ENCODE data around the gene CGB8. TPM values are rescaled to one million over a fixed set of nuclear protein-coding genes. Genes with fewer than 3 reads are reported as not detected.

Gene CGB8
- total and polyA plus RNA-seq, 2 donors (not counting 1 experiment from before 2014, with no cell fraction given): not detected

DNA sequence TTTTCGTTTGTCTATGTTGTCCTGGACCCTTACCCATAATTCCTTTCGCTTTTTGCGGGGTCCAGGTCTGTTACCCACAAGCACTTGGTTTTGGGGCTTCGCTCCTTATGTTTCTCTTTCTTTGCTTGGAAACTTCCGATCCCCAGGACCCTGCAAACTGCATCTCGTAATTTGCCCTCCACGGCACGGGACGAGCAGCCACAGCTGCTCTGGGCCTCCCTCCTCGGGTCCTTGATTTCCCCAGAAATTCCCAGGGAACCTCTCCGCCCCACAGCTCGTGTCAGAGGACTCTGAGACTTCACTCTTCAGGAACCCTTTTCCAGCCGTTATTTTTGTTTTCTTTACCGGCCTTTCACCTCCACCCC, 36.9 kb upstream of the CGB8 start:
- Histone ChIP-seq H3K4me1 (ENCODE audit: control insufficient read depth, extremely low read depth, insufficient read depth, low read length) (peaks cover 7% of the 10 kb centered on the region), H3K79me2 (ENCODE audit: control insufficient read depth, insufficient read depth, low read length) (peaks cover 50% of the 10 kb centered on the region), H3K4me2 (ENCODE audit: extremely low read depth, insufficient read depth, low read length) (peak overlapping the region; percentile 99), H3K9me3 (ENCODE audit: control insufficient read depth, insufficient read depth, low read depth, low read length) (no peaks in the 10 kb centered on the region), H2AFZ (ENCODE audit: low read length) (no peak overlapping the region), H4K20me1 (ENCODE audit: control insufficient read depth, extremely low read depth, insufficient read depth, low read length) (peaks cover 4% of the 10 kb centered on the region), H3K4me3 (replicated peaks in 1 of 4; ENCODE audit: control extremely low read depth in 1 of 4, insufficient read depth in 1 of 4, low read depth in 3 of 4, low read length in 4 of 4) (peak overlapping the region; percentile 78 to 87 (median 84)), H3K9ac (ENCODE audit: insufficient read depth, low read length) (peak overlapping the region; percentile 87), H3K27me3 (ENCODE audit: control insufficient read depth, insufficient read depth, low read length) (no peaks in the 10 kb centered on the region), H3K27ac (ENCODE audit: insufficient read depth, low read length) (peak overlapping the region; percentile 86), H3K36me3 (ENCODE audit: control insufficient read depth, insufficient read depth, low read length) (peaks cover 9% of the 10 kb centered on the region)
- DNase-seq (ENCODE audit: low read depth in 2 of 2): no peak
- TF ChIP-seq EZH2 (IDR thresholded peaks at IDR 0.05; ENCODE audit: low read length, missing control alignments): no peak
- no peak for TF ChIP-seq CTCF (conservative IDR thresholded peaks at IDR 0.05 in 1 of 2, IDR thresholded peaks at IDR 0.05 in 1 of 2; ENCODE audit: low read depth in 1 of 2, low read length in 2 of 2)

- Histone ChIP-seq H3K4me1 (ENCODE audit: control insufficient read depth, extremely low read depth, insufficient read depth, low read length) (peaks cover 7% of the 10 kb centered on the region), H3K9me3 (ENCODE audit: control insufficient read depth, insufficient read depth, low read depth, low read length) (no peaks in the 10 kb centered on the region), H3K4me3 (replicated peaks in 1 of 4; ENCODE audit: control extremely low read depth in 1 of 4, insufficient read depth in 1 of 4, low read depth in 3 of 4, low read length in 4 of 4) (peak within 1 kb of the TSS; percentile 78 to 87 (median 84)), H3K36me3 (ENCODE audit: control insufficient read depth, insufficient read depth, low read length) (peaks cover 4% of the 10 kb centered on the region), H2AFZ (ENCODE audit: low read length) (peak within 1 kb of the TSS; percentile 97), H3K27me3 (ENCODE audit: control insufficient read depth, insufficient read depth, low read length) (no peaks in the 10 kb centered on the region), H3K79me2 (ENCODE audit: control insufficient read depth, insufficient read depth, low read length) (peaks cover 44% of the 10 kb centered on the region), H3K4me2 (ENCODE audit: extremely low read depth, insufficient read depth, low read length) (peak within 1 kb of the TSS; percentile 99), H3K9ac (ENCODE audit: insufficient read depth, low read length) (peak within 1 kb of the TSS; percentile 87), H3K27ac (ENCODE audit: insufficient read depth, low read length) (peak within 1 kb of the TSS; percentile 86), H4K20me1 (ENCODE audit: control insufficient read depth, extremely low read depth, insufficient read depth, low read length) (peaks cover 4% of the 10 kb centered on the region)
- DNase-seq (ENCODE audit: low read depth in 2 of 2): peak; percentile 99
- no peak for TF ChIP-seq CTCF (conservative IDR thresholded peaks at IDR 0.05 in 1 of 2, IDR thresholded peaks at IDR 0.05 in 1 of 2; ENCODE audit: low read depth in 1 of 2, low read length in 2 of 2)
- no peak for TF ChIP-seq EZH2 (IDR thresholded peaks at IDR 0.05; ENCODE audit: low read length, missing control alignments)
Observed at GRCh38 chr19:49085020-49085867, 36.3 kb upstream of the CGB8 start, which contains the start of gene SNRNP70. Gene SNRNP70 (plus strand): TSS chr19:49085451. CDS start chr19:49086415, 964 bp downstream.

GRCh38 chr19:49084206-49085019, 35.5 kb upstream of the CGB8 start:
- H3K27ac ChIP-seq (ENCODE audit: insufficient read depth, low read length): peak overlapping the region; percentile 86
- H3K4me1 ChIP-seq (ENCODE audit: control insufficient read depth, extremely low read depth, insufficient read depth, low read length): peaks cover 7% of the 10 kb centered on the region
- TF ChIP-seq CTCF (conservative IDR thresholded peaks at IDR 0.05 in 1 of 2, IDR thresholded peaks at IDR 0.05 in 1 of 2; ENCODE audit: low read depth in 1 of 2, low read length in 2 of 2): no peak
- peaks cover 3% of the 10 kb centered on the region for H3K36me3 ChIP-seq (ENCODE audit: control insufficient read depth, insufficient read depth, low read length)
- no peaks in the 10 kb centered on the region for H3K27me3 ChIP-seq (ENCODE audit: control insufficient read depth, insufficient read depth, low read length)
- peak overlapping the region; percentile 20 to 82 (median 46) for H3K4me3 ChIP-seq (replicated peaks in 1 of 4; ENCODE audit: control extremely low read depth in 1 of 4, insufficient read depth in 1 of 4, low read depth in 3 of 4, low read length in 4 of 4)
- peak overlapping the region; percentile 97 for H2AFZ ChIP-seq (ENCODE audit: low read length)
- no peak for DNase-seq (ENCODE audit: low read depth in 2 of 2)
- H3K79me2 ChIP-seq (ENCODE audit: control insufficient read depth, insufficient read depth, low read length): peaks cover 38% of the 10 kb centered on the region
- H3K9me3 ChIP-seq (ENCODE audit: control insufficient read depth, insufficient read depth, low read depth, low read length): no peaks in the 10 kb centered on the region
- H3K9ac ChIP-seq (ENCODE audit: insufficient read depth, low read length): peak overlapping the region; percentile 9
- peaks cover 4% of the 10 kb centered on the region for H4K20me1 ChIP-seq (ENCODE audit: control insufficient read depth, extremely low read depth, insufficient read depth, low read length)
- H3K4me2 ChIP-seq (ENCODE audit: extremely low read depth, insufficient read depth, low read length): peak overlapping the region; percentile 91

All from fibroblast of lung (primary cell).